Activated gamma-delta T cell (primary cell): ENCODE data around the gene NTRK3.

ENCODE experiments used
- DNase-seq: peaks from one replicate; lab custom pipeline; 2025; lab: John Stamatoyannopoulos, UW

Gene NTRK3

GRCh38 chr15:87940768-87941167 is 315.8 kb downstream of the NTRK3 start:
- DNase-seq: no peak

DNA sequence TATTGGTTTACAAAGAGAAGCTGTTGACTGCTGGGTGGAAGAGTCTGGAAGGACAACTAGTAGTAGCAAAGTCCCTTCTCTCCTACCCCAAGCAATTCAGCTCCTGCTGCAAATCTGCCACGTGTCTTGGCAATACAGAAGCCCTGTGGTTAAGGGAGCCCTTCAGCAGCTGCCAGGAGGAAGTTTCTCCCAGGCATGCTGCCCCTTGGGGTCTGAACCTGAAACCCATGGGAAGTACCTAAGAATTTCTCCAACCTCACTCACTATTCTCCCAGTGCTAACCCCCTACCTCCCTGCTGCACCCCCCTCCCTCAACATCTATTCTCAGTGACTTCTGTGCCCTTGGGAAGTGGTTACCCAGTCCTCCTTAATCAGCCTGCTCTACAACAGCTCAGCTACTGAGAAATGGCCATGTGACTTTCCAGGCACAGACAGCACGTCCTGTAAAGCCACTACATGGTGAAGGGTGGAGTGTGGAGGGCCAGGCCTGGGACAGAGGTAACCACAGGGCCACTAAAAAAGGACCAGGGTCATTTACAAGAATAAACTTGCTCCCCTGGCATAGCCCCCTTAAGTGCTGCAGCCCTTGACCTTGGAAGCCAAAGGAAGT is 316.6 kb downstream of the NTRK3 start:
- DNase-seq: no peak

DNA sequence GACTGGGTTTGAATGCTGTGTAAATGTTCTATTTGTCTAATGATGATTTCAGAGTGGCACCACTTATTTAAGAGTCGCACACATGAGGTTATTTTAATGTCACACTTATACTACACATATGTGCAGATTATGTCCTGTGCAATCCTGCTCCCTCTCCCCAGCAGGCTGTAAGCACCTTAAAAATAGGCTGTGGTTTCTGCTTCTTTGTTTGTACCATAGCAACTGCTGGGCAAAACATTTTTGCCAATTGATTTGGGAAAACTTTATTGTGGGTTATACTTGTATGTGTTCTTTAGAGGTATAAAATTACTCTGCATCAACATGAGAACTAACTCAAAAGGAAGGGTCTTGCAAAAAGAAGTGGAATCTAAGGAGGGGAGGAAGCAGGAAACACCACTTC is 318.5 kb downstream of the NTRK3 start:
- no peak for DNase-seq

DNA sequence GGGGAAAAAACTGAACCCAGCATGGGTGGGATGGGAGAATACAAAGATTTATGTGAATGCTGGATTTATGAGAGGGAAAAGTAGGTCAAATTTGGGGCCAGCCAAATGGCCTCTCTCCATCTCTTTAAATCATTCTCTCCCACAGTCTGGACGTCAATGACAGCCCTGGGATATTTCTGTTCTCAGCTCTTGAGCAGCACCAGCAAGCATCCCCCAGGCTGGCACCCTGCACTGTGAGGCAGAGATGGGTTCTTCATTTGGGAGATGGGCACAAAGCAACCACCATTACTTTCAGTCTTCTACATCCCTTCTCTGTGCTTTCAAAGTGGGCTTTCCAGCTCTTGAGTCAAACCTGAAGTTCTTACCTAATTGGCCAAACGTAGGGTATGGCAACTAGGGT is 321.0 kb downstream of the NTRK3 start:
- DNase-seq: no peak

GRCh38 chr15:87931584-87931983 is 325.0 kb downstream of the NTRK3 start:
- no peak for DNase-seq

GRCh38 chr15:87930457-87930856 is 326.1 kb downstream of the NTRK3 start:
- no peak for DNase-seq

DNA sequence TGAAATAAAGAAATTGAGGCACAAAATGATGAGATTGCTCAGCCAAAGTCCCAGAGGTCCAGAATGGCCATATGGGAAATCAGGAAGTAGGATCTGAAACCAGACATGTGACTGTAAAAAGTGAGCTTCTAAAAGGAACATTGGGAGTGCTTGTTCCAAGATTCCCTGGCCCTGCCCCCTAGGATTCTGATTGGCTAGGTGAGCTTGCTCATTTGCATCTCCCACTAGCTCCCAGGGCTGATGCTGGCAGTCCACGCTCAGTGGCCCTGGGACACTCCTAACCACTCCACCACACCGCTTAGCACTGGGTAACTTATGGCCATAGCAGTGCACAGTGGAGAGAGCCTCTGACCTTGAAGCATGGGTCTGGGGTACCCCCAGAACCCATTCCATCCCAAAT is 326.7 kb downstream of the NTRK3 start:
- no peak for DNase-seq

GRCh38 chr15:87924433-87924832 is 332.1 kb downstream of the NTRK3 start:
- no peak for DNase-seq

- no peak for DNase-seq
Measured at GRCh38 chr15:87919064-87919463, 337.5 kb downstream of the NTRK3 start.

DNA sequence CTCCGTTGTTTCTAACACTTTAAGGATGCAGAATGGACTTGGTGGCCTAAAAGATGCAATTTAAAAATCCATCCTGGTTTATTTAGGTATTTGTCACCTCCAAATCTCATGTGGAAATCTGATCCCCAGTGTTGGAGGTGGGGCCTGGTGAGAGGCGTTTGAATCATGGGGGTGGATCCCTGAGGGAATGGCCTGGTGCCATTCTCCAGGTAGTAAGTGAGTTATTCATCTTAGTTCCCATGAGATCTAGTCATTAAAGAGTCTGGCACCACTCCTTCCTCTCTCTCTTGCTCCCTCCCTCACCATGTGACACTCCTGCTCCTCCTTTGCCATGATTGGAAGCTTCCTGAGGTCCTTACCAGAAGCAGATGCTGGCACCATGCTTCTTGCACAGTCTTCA is 339.1 kb downstream of the NTRK3 start:
- DNase-seq: no peak

- DNase-seq: no peak
Measured at GRCh38 chr15:87916208-87916607, 340.3 kb downstream of the NTRK3 start.

DNA sequence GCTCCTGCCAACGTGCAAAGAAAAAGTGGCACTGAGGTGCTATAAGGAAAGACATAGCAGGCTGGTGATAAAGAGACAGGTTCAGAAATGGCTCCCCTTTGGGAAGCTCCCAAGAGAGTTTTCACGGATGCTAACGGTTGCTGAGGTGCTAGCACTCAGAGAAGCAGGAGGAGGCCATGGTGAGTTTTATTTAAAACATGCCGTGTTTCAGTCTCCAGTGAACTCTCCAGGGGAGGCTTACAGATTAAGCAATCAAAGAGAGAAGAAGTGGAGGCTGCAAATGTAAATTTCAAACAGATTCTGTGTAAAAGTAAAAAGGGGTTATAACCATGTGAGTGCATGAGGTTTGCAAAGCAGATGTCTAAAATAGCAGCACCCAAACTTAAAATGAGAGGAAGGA is 346.2 kb downstream of the NTRK3 start:
- DNase-seq: no peak

GRCh38 chr15:87907676-87908446 is 348.7 kb downstream of the NTRK3 start:
- DNase-seq: no peak

GRCh38 chr15:87906444-87906843 is 350.1 kb downstream of the NTRK3 start:
- DNase-seq: no peak

DNA sequence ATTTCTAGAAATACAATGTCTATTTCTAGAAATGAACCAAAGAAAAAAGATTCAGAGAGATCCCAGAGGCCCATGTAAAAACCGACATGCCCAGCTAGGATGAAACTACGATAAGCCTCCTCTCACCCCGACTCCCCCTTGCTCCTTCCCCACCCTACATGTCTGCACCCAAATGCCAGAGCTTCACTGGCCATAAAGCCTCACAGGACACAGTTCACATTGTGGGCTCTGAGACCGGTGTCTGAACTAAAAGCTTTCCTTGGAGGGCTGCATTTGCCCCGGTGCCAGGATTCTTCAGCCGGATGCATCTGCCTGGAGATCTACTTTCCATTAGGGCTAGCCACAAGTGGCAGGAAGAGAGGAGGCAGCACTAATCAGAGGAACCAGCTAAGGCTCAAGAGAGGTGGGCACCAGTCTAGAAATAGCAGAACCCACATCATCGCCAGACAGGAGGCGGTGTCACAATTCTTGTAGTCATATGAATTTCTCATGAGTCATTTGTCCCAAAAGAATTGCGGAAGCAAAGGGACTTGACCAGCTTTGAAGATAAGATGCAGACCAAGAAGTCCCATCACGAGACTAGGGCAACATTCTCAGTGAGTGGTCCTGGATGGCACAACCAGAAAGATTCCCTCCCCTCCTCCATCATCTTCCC is 353.6 kb downstream of the NTRK3 start:
- DNase-seq: no peak

DNA sequence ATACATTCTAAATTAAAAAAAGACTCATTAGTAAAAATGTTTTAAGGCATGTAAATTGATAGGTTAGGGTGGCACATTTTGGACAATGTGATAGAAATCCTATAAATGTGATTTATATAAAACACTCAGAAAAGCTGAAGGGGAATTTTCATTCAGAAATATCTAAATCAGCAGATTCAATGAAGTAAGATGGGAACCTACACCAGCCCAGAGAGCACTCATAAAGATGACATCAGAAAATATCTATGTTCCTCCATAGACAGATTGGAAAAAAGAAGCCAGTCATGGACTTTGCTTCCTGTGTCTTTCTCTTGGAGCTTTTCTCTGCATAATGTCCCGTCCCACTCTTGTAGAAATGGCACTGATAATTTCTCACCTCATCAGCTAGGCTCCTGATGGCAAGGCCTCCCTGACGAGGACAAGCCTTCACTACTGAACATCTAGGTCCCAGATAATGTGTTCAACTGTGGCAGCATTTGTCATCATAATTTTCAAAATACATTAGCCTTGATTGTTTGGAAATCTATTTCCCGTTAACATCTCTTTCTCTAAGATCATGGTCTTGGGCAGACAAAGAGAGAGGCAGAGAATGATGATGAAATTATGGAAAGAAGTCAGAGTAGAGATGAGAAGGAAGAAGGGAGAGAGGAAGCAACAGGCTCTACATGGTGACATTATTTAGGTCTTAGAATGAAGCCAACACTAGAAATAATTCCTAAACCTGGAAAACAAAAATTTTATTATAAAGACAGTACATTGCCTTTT is 354.4 kb downstream of the NTRK3 start:
- no peak for DNase-seq

- no peak for DNase-seq
Measured at GRCh38 chr15:87901008-87901407, 355.5 kb downstream of the NTRK3 start.

- DNase-seq: no peak
Measured at GRCh38 chr15:87896936-87897335, 359.6 kb downstream of the NTRK3 start.

DNA sequence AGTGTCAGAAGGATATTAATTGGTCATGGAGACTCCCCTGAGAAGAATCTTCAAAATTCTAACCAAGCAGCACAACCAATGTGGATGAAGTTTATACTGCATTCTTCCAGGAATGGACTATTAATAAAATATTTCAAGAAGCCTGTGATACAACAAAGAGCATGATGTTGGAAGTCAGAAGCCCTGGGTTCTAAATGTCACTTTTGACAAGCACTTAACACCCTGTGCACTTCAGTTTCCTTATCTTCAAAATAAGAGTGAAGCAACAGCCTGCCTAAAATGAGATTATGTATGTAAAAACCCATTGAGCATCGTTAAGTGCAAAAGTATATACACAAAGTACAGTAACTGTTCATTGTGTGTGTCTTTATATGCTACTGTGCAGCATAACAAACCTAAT is 369.4 kb downstream of the NTRK3 start:
- no peak for DNase-seq

- DNase-seq: no peak
Measured at GRCh38 chr15:87881026-87881425, 375.5 kb downstream of the NTRK3 start.

GRCh38 chr15:87877822-87878542 is 378.6 kb downstream of the NTRK3 start:
- no peak for DNase-seq
